Measurements from ENCODE around the gene LSR.
"Not testable (repeated sequence)": the region's sequence is repeated elsewhere in the genome, so short reads cannot be mapped to it uniquely, and the experiment has no call there.

Gene LSR

GRCh38 chr19:35229601-35230000, 19.2 kb upstream of the LSR start:
- H3K4me3 ChIP-seq (ENCODE audit: extremely low read depth, insufficient read depth, low read length, poor library complexity, severe bottlenecking) = no peak overlapping the region
- no peaks in the 10 kb centered on the region for H3K4me1 ChIP-seq (ENCODE audit: control insufficient read depth, insufficient read depth, low read length, poor library complexity, severe bottlenecking)
- H3K27ac ChIP-seq (ENCODE audit: low read depth, low read length, severe bottlenecking) = no peak overlapping the region
- WGBS, 2 experiments (ENCODE audit: insufficient coverage in 2 of 2) = 77 to 85% methylated on average over 3 to 5 of the region's 8 CpGs
- H3K36me3 ChIP-seq (ENCODE audit: control insufficient read depth, insufficient read depth, low read length) = no peaks in the 10 kb centered on the region
- H3K9me3 ChIP-seq (ENCODE audit: control insufficient read depth, low read length) = no peaks in the 10 kb centered on the region

- H3K27ac ChIP-seq (ENCODE audit: low read depth, low read length, severe bottlenecking) = no peak overlapping the region
- no peaks in the 10 kb centered on the region for H3K4me1 ChIP-seq (ENCODE audit: control insufficient read depth, insufficient read depth, low read length, poor library complexity, severe bottlenecking)
- no peak overlapping the region for H3K4me3 ChIP-seq (ENCODE audit: extremely low read depth, insufficient read depth, low read length, poor library complexity, severe bottlenecking)
- 94 to 98% methylated on average over 14 of the region's 14 CpGs for WGBS, 2 experiments (ENCODE audit: insufficient coverage in 2 of 2)
- no peaks in the 10 kb centered on the region for H3K9me3 ChIP-seq (ENCODE audit: control insufficient read depth, low read length)
- H3K36me3 ChIP-seq (ENCODE audit: control insufficient read depth, insufficient read depth, low read length) = no peaks in the 10 kb centered on the region
Measured at GRCh38 chr19:35231956-35232645, 16.7 kb upstream of the LSR start.

DNA sequence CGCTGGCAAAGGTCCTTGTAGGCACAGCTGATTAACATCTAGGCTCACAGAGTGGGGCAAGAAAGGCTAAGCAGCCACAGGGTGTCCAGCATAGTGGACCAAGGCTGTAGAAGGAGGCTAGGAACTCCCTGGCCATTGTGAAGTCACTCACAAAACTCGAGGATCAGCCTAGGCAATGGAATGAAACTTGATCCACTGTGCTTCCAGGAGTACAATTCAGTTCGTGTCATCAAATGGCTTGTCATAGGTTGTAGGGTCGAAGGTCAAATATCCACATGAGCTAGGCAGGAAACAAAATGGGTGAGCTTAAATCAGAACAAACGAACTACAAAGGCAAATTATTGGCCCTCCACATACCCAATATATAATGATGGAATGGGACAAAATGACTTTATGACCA, 15.9 kb upstream of the LSR start:
- H3K36me3 ChIP-seq (ENCODE audit: control insufficient read depth, insufficient read depth, low read length) = no peaks in the 10 kb centered on the region
- no peak overlapping the region for H3K27ac ChIP-seq (ENCODE audit: low read depth, low read length, severe bottlenecking)
- 71 to 76% methylated on average over 3 to 4 of the region's 5 CpGs for WGBS, 2 experiments (ENCODE audit: insufficient coverage in 2 of 2)
- no peak overlapping the region for H3K4me3 ChIP-seq (ENCODE audit: extremely low read depth, insufficient read depth, low read length, poor library complexity, severe bottlenecking)
- H3K9me3 ChIP-seq (ENCODE audit: control insufficient read depth, low read length) = no peaks in the 10 kb centered on the region
- no peaks in the 10 kb centered on the region for H3K4me1 ChIP-seq (ENCODE audit: control insufficient read depth, insufficient read depth, low read length, poor library complexity, severe bottlenecking)

- peaks cover 12% of the 10 kb centered on the region for H3K9me3 ChIP-seq (ENCODE audit: control insufficient read depth, low read length)
- H3K27ac ChIP-seq (ENCODE audit: low read depth, low read length, severe bottlenecking) = no peak overlapping the region
- no peaks in the 10 kb centered on the region for H3K4me1 ChIP-seq (ENCODE audit: control insufficient read depth, insufficient read depth, low read length, poor library complexity, severe bottlenecking)
- WGBS, 2 experiments (ENCODE audit: insufficient coverage in 2 of 2) = 50 to 55% methylated on average over 1 to 2 of the region's 6 CpGs
- H3K4me3 ChIP-seq (ENCODE audit: extremely low read depth, insufficient read depth, low read length, poor library complexity, severe bottlenecking) = no peak overlapping the region
- H3K36me3 ChIP-seq (ENCODE audit: control insufficient read depth, insufficient read depth, low read length) = no peaks in the 10 kb centered on the region
Measured at GRCh38 chr19:35236638-35237400, 12.0 kb upstream of the LSR start.

GRCh38 chr19:35239597-35239996, 9.2 kb upstream of the LSR start:
- not testable (repeated sequence) for H3K4me1 ChIP-seq (ENCODE audit: control insufficient read depth, insufficient read depth, low read length, poor library complexity, severe bottlenecking); H3K4me3 ChIP-seq (ENCODE audit: extremely low read depth, insufficient read depth, low read length, poor library complexity, severe bottlenecking); H3K36me3 ChIP-seq (ENCODE audit: control insufficient read depth, insufficient read depth, low read length); H3K27ac ChIP-seq (ENCODE audit: low read depth, low read length, severe bottlenecking)
- H3K9me3 ChIP-seq (ENCODE audit: control insufficient read depth, low read length) = peaks cover 12% of the 10 kb centered on the region
- WGBS, 2 experiments (ENCODE audit: insufficient coverage in 2 of 2) = no CpG with 5 or more reads among the region's 1 CpG

DNA sequence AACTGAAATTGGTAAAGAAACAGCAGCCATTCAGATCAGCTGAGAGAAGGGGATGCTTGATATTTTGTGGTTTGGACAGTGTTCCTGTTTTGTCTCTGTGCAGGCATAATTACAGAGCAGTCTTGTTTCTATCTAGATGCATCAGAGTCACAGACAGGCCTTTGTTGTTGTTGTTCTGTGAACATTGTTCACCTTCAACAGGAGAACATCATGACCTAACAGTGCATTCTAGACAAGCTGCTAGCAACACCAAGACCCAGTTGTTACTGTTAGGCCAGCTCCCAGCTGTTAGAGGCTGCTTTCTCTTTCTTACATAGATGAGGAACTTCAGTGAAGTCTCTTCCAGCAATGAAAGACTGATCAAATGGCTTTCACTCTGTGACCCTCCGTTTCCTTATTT, 8.5 kb upstream of the LSR start:
- Histone ChIP-seq H3K9me3 (ENCODE audit: control insufficient read depth, low read length) (peaks cover 12% of the 10 kb centered on the region), H3K27ac (ENCODE audit: low read depth, low read length, severe bottlenecking) (no peak overlapping the region), H3K36me3 (ENCODE audit: control insufficient read depth, insufficient read depth, low read length) (no peaks in the 10 kb centered on the region), H3K4me1 (ENCODE audit: control insufficient read depth, insufficient read depth, low read length, poor library complexity, severe bottlenecking) (no peaks in the 10 kb centered on the region), H3K4me3 (ENCODE audit: extremely low read depth, insufficient read depth, low read length, poor library complexity, severe bottlenecking) (no peak overlapping the region)
- 100% methylated on average over 1 of the region's 1 CpG; no CpG with 5 or more reads in 1 of the 2 experiments for WGBS, 2 experiments (ENCODE audit: insufficient coverage in 2 of 2)

DNA sequence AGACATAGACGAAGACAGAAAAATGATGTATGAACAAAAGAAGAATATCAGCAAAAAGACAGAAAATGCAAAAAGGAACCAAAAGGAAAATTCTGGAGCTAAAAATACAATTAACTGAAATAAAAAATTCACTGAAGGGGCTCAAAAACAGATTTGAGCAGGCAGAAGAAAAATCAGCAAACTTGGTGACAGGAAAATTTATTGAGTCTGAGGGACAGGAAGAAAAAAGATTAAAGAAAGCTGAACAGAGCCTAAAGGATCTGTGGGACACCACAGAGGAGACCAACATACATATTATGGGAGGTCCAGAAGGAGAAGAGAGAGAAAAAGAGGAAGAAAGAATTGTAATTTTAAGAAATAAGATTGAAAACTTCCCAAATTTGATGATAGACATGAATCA, 7.4 kb upstream of the LSR start:
- H3K36me3 ChIP-seq (ENCODE audit: control insufficient read depth, insufficient read depth, low read length) = no peaks in the 10 kb centered on the region
- H3K4me3 ChIP-seq (ENCODE audit: extremely low read depth, insufficient read depth, low read length, poor library complexity, severe bottlenecking) = no peak overlapping the region
- H3K9me3 ChIP-seq (ENCODE audit: control insufficient read depth, low read length) = peaks cover 12% of the 10 kb centered on the region
- H3K27ac ChIP-seq (ENCODE audit: low read depth, low read length, severe bottlenecking) = no peak overlapping the region
- no CpG with 5 or more reads among the region's 1 CpG for WGBS, 2 experiments (ENCODE audit: insufficient coverage in 2 of 2)
- H3K4me1 ChIP-seq (ENCODE audit: control insufficient read depth, insufficient read depth, low read length, poor library complexity, severe bottlenecking) = no peaks in the 10 kb centered on the region

- H3K4me1 ChIP-seq (ENCODE audit: control insufficient read depth, insufficient read depth, low read length, poor library complexity, severe bottlenecking) = peaks cover 7% of the 10 kb centered on the region
- no peak overlapping the region for H3K4me3 ChIP-seq (ENCODE audit: extremely low read depth, insufficient read depth, low read length, poor library complexity, severe bottlenecking)
- H3K36me3 ChIP-seq (ENCODE audit: control insufficient read depth, insufficient read depth, low read length) = peaks cover 7% of the 10 kb centered on the region
- H3K27ac ChIP-seq (ENCODE audit: low read depth, low read length, severe bottlenecking) = no peak overlapping the region
- H3K9me3 ChIP-seq (ENCODE audit: control insufficient read depth, low read length) = no peaks in the 10 kb centered on the region
- WGBS, 2 experiments (ENCODE audit: insufficient coverage in 2 of 2) = 88 to 100% methylated on average over 1 of the region's 4 CpGs
Measured at GRCh38 chr19:35246466-35247092, 2.2 kb upstream of the LSR start.

DNA sequence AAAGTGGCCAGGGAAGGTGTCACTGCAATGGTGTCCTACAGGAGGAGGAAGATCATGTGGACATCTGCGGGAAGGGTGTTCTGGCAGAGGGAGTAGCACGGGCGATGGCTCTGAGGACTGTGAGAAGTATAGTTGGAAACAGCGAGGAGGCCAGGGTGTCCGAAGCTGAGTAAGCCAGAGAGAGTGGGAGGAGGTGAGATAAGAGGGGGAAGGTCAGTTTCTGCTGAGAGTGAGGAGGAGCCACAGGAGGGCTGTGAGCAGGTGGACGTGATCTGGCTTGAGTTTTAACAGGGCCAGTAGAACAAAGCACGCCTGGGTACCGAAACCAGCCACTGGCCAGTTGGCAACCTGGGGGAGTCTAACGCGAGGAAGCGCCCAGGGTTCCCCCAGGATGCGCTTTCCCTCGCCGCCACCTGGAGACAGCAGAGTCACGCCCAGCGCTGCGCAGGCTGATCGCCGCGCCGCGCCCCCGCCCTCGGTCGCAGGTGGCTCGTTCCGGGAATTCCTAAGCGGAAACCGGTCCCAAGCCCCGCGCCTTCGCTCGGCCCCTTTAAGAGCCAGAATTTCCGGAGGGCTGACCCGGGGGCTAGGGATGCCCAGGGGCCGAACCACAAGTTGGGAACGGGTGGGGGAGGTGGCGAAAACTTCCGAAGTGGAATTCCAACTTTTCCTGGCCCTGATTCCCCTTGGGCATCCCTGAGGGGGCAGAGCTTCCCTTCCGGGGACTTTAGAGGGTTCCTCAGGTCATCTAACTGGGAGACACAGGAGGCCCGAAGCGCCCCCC, 1.1 kb upstream of the LSR start:
- no peaks in the 10 kb centered on the region for H3K9me3 ChIP-seq (ENCODE audit: control insufficient read depth, low read length)
- peaks cover 7% of the 10 kb centered on the region for H3K4me1 ChIP-seq (ENCODE audit: control insufficient read depth, insufficient read depth, low read length, poor library complexity, severe bottlenecking)
- peak overlapping the region; percentile 69 for H3K27ac ChIP-seq (ENCODE audit: low read depth, low read length, severe bottlenecking)
- WGBS, 2 experiments (ENCODE audit: insufficient coverage in 2 of 2) = 3 to 4% methylated on average over 36 to 40 of the region's 42 CpGs
- H3K4me3 ChIP-seq (ENCODE audit: extremely low read depth, insufficient read depth, low read length, poor library complexity, severe bottlenecking) = peak overlapping the region; percentile 48
- H3K36me3 ChIP-seq (ENCODE audit: control insufficient read depth, insufficient read depth, low read length) = peaks cover 7% of the 10 kb centered on the region

- H3K27ac ChIP-seq (ENCODE audit: low read depth, low read length, severe bottlenecking) = no peak overlapping the region
- WGBS, 2 experiments (ENCODE audit: insufficient coverage in 2 of 2) = 3 to 5% methylated on average over 20 to 33 of the region's 39 CpGs
- peak overlapping the region; percentile 48 for H3K4me3 ChIP-seq (ENCODE audit: extremely low read depth, insufficient read depth, low read length, poor library complexity, severe bottlenecking)
- H3K9me3 ChIP-seq (ENCODE audit: control insufficient read depth, low read length) = no peaks in the 10 kb centered on the region
- H3K4me1 ChIP-seq (ENCODE audit: control insufficient read depth, insufficient read depth, low read length, poor library complexity, severe bottlenecking) = peaks cover 7% of the 10 kb centered on the region
- peaks cover 7% of the 10 kb centered on the region for H3K36me3 ChIP-seq (ENCODE audit: control insufficient read depth, insufficient read depth, low read length)
Measured at GRCh38 chr19:35249146-35249847, 495 bp downstream of the LSR start.

Measured in mesodermal cell (in vitro differentiated cells).